T-helper 2 cell (primary cell): ENCODE results near the gene LEMD1.
"Not testable (repeated sequence)": the region's sequence is repeated elsewhere in the genome, so short reads cannot be mapped to it uniquely, and the experiment has no call there.

ENCODE experiments used
- DNase-seq, 5 experiments: peaks; one replicate each; pipeline versions ENCODE4 v3.0.0 to v3.0.0-alpha.2; 2012 to 2022

Gene LEMD1

GRCh38 chr1:205424901-205425600 lies 3.2 kb upstream of the LEMD1 start:
- DNase-seq, result no peak

DNA sequence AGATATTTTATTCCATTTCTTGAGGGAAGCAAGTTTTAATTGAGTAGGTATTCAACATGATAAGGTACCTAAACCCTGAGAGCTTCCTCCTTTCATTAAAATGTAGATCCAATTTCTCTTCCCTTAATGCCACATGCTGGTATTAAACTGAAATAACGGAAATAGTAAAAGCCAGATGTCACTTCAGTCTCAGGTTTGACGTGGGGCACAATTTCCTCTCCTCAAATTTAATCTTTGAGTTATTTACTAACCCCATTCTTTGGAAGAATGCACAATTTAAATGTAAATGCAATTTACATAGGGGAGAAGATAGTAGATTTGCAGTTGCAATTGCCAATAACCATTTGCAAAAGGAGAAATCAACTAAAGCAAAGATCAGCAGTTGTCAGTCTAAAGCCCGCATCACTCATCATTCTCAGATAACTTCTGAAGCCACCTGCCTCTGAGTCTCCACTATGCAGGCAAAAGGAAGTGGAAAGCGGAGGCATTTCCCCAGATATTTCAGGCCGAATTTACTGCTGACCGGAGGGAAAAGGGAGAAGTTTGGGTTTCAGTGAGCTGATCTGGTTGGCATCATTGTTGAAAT lies 2.1 kb upstream of the LEMD1 start:
- no peak for DNase-seq

GRCh38 chr1:205422993-205423642 lies 1.3 kb upstream of the LEMD1 start:
- DNase-seq, result no peak

DNA sequence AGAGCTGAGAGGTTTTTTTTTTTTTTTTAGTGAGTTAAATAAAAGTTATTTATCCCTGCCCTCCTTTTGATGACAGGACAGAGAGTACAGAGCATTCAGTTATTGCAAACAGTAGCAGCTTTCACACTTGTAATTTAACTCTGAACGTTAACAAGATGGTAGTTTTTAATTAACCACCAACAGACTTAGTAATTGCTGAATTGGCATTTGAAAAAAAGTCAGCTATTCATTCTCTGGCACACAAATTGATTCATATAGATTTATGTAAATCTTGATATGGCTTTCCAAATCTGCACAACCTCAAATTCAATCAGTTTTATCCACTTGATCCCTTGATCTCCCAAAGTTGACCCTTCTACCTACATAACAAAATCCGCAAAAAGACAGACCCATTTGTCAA lies 918 bp downstream of the LEMD1 start:
- no peak for DNase-seq

DNA sequence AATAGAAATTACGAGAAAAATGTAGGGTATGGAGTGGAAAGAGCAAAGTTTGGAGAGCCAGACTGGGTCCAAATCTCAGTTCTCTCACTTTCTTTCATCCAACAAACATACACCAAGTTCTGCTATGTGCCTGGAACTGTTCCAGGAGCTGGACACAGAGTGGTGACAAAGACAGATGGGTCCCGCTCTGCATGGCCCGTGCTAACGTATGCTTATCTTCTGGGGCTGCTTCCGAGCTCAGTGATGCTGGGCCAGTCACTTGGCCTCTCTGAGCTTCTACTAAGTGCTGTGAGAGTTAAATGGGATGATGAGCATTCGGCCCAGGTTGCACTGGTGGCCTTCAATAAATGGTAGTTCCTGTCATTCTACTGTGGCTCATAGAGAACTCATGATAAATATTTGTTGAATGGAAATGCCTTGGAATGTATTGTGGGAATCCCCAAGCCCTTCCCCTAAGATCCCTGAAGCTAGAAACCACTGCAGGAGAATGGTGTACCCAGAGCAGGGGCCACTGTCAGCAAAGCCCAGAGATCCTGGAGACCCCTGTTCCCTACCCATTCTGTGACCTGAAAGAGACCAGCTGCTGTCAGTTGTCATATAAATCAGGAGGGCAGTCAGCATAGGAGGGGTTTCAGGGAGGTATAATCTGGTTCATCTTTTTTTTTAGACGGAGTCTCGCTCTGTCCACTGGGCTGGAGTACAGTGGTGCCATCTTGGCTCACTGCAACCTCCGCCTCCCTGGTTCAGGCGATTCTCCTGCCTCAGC lies 3.8 kb downstream of the LEMD1 start:
- no peak for DNase-seq

DNA sequence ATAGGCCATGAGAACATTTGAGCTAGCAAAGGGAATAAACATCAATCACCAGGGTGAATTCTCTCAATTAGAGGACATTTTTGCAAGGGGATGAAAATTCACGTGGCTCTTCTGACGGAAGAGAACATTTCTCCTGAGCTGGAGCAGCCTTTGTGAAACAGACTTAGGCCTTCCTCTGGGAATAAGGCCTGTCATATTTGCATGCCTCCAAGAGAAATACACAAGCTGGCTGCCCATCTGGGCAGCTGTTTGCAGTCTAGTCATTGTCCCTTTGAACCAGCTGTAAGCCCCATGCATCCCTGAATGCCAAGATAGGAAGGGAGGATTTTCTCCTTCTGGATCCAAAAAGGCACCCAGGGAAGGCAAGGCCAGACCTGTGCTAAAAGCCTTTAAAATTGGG lies 5.5 kb downstream of the LEMD1 start:
- no peak for DNase-seq

- no peak for DNase-seq
Observed at GRCh38 chr1:205410581-205411298, 11.1 kb downstream of the LEMD1 start.

GRCh38 chr1:205407970-205408369 lies 13.9 kb downstream of the LEMD1 start:
- DNase-seq, result no peak

DNA sequence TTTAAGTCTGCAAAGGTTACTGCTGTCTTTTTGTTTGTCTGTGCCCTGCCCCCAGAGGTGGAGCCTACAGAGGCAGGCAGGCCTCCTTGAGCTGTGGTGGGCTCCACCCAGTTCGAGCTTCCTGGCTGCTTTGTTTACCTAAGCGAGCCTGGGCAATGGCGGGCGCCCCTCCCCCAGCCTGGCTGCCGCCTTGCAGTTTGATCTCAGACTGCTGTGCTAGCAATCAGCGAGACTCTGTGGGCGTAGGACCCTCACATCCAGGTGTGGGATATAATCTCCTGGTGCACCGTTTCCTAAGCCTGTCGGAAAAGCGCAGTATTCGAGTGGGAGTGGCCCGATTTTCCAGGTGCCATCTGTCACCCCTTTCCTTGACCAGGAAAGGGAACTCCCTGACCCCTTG lies 15.6 kb downstream of the LEMD1 start:
- peak in 1 of 5 experiments; percentile 4 for DNase-seq

DNA sequence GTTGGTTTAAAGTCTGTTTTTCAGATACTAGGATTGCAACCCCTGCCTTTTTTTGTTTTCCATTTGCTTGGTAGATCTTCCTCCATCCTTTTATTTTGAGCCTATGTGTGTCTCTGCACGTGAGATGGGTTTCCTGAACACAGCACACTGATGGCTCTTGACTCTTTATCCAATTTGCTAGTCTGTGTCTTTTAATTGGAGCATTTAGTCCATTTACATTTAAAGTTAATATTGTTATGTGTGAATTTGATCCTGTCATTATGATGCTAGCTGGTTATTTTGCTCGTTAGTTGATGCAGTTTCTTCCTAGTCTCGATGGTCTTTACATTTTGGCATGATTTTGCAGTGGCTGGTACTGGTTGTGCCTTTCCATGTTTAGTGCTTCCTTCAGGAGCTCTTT lies 17.4 kb downstream of the LEMD1 start:
- DNase-seq, result not testable (repeated sequence)

- no peak for DNase-seq
Observed at GRCh38 chr1:205398586-205398985, 23.3 kb downstream of the LEMD1 start.

DNA sequence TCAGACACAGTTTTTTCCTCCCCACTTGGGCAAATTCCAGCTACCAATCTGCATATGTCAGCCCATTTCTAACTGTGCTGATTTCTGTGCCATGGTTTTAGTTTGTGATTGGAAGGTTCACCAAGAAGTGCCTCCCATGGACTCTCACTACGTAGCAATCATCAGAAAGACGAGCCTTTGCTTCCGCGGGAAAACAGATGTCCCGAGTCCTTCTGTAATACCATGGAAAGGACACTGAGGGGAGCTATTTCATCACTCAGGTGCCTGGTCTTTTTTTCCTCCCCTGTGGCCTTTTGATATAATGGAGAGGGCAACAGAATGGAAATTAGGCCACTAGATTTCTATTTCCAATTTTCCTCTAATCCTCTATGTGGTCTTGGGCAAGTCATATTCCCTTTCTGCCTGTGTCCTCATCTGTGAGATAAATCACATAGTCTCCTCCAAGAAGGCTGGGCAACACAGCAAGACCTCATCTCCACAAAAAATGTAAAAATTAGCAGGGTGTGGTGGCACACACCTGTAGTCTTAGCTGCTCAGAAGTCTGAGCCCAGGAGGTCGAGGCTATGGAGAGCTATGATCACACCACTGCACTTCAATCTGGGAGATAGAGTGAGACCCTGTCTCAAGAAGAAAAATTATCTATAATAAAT lies 24.8 kb downstream of the LEMD1 start:
- DNase-seq, result peak in 2 of 5 experiments; percentile 33 to 34

GRCh38 chr1:205395616-205396015 lies 26.2 kb downstream of the LEMD1 start:
- no peak for DNase-seq

DNA sequence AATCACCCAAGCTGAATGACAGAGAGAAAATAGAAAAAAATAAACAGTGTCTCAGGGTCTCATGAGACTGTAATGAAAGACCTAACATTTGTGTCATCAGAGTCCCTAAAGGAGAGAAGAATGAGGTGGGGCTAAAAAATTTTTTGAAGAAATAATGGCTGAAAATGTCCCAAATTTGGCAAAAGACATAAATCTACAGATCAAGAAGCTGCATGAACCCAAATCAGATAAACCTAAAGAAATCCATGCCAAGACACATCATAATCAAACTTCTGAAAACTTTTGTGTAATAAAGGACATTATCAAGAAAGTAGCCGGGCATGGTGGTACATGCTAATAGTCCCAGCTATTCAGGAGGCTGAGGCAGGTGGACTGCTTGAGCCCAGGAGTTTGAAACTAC lies 29.2 kb downstream of the LEMD1 start:
- DNase-seq, result no peak

GRCh38 chr1:205391386-205391785 lies 30.5 kb downstream of the LEMD1 start:
- no peak for DNase-seq

- DNase-seq, result no peak
Observed at GRCh38 chr1:205387845-205388244, 34.0 kb downstream of the LEMD1 start.

DNA sequence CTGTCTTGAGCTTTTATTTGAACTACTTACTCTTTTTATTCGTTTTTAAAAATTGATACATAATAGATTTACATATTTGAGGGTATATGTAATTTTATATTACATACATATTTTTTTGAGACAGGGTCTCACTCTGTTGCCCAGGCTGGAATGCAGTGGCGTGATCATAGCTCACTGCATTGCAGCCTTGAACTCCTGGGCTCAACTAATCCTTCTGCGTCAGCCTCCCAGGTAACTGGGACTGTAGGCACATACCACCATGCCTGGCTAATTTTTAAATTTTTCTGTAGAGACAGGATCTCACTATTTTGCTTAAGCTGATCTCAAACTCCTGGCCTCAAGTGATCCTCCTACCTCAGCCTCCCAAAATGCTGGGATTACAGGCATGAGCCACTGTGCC lies 38.9 kb downstream of the LEMD1 start:
- DNase-seq, result not testable (repeated sequence)

DNA sequence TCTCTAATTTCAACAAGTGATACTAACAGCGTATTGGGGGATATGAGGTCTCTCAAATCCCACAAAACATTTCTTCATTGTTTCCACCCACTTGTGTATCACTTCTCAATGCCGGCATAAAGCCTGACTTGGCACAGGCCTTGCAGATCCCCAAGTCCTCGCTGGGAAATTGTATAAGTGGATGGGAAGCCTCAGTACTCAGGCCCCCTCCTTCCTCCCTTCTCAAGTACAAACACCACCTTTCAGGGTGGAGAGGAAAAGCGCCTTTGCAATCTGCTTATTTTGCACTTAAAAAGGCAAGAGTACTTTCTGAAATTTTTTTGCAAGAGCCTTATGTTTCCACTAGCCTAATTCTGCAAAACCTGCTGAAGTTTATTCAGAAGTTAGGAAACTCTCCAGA lies 39.3 kb downstream of the LEMD1 start:
- DNase-seq, result no peak

GRCh38 chr1:205381305-205381704 lies 40.6 kb downstream of the LEMD1 start:
- DNase-seq, result no peak

DNA sequence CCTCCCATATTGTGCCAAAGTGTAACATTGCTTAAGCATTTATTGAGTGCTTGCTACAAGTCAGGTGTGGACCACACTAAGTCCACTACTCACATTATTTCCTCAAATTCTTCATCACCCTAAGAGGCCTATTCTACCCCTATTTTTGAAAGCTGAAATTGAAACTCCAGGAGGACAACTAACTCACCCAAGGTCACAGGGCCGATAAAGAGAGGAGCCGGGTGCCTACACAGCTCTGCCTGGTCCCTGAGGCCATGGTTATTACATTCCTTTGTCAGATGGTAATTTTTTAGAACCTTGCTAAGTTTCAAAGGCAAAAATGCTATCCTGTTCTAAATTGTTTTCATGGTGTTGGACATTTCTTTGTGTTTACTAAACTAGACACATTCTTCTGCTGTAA lies 41.0 kb downstream of the LEMD1 start:
- DNase-seq, result no peak

GRCh38 chr1:205379056-205379455 lies 42.8 kb downstream of the LEMD1 start:
- no peak for DNase-seq

DNA sequence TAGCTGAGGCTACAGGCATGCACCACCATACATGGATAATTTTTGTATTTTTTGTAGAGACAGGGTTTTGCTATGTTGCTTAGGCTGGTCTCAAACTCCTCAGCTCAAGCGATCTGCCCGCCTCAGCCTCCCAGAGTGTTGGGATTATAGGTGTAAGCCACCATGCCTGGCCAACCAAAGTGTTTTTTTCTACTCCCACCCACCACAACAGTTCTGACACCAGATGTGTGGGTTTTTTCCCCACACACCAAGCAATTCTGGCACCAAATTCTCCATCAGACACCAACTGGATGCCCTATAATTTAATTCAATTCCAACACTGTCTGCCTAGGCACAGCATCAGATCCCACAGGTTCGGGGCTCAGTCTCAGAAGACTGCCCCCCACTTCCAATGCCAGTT lies 44.5 kb downstream of the LEMD1 start:
- no peak for DNase-seq
